NCI-H446 treated with DMSO at 0.1 percent for 48 hours (cell line): ENCODE measurements around the gene COLEC12.

Experiments
- DNase-seq: peaks from one replicate; lab custom pipeline; 2025; lab: John Stamatoyannopoulos, UW

COLEC12 gene

DNA sequence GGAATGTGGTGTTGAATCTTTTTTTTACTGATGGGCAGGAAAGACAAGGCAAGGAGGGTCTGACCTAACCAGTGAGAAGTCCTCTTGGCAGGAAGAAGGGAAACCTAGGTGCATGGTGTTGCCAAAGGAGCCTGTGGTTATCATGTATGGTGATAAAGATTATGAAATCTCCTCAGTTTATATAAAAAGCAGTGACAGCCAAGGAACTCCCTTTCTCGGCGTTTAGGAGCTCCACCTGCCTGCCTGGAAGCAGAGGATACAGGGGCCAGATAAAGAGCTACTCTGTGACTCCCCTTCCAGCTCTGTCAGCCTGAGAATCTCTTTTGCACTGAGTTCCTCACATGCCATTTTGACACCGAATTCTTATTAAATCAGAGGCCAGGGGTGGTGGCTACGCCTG, 26.1 kb downstream of the COLEC12 start:
- no peak for DNase-seq

DNA sequence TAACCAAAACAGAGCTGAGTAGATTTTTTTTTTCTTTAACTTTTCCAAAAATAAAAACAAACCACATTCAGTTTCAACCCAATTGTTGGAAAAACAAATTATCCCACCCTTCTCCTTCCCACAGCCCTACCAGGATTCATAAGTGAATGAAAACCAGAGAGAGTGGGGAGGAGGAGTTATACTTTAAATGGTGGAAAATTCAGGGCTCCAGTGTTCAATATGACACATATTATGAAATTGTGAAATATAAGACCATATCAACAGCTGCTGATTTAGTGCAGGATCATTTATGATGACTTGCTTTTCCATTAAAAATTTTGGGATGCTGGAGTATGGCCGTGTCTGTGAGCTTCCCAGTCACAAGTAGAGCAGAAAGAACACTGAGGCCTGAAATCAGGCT, 26.7 kb downstream of the COLEC12 start:
- DNase-seq: no peak

GRCh38 chr18:471716-472115, 28.8 kb downstream of the COLEC12 start:
- no peak for DNase-seq

GRCh38 chr18:470661-471501, 29.6 kb downstream of the COLEC12 start:
- no peak for DNase-seq

DNA sequence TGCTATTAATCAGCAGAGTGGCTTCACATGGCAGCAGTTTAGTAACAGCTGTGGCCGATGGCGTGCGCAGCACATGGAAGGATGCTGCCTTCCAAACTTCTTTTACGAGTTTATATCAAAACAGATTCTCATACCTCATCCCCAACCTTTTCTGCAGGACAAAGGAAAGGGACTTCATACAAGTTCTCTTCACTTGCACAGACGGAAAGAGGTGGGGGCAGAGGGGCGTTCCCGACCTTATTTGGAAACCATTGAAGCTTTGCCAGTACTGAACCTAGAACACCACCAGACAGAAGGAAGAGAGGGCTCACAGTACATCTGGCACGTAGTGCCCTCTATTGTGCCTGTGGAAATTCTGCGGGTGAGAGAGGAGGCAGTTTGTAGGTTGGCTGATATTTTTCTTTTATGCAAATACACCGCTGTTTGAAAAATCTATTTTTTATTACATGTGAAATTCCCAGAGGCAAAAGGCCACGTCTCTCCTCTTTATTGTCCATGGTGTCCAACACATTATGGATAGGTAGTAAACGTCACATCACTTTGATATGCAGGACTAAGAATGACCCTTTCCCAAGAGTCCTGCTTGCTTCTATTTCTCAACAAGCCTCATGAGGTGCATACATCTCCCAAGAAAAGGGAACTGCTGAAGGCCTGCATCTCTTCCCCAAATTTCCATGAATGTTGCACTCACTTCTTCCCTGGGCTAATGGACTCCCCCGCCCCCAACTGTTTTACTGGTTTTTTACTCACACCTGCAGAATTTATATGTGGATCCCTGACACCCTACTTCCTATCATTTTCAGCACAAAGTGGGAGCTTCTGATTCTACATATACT, 31.3 kb downstream of the COLEC12 start:
- DNase-seq: no peak

- no peak for DNase-seq
Observed at GRCh38 chr18:463827-464541, 36.5 kb downstream of the COLEC12 start.

DNA sequence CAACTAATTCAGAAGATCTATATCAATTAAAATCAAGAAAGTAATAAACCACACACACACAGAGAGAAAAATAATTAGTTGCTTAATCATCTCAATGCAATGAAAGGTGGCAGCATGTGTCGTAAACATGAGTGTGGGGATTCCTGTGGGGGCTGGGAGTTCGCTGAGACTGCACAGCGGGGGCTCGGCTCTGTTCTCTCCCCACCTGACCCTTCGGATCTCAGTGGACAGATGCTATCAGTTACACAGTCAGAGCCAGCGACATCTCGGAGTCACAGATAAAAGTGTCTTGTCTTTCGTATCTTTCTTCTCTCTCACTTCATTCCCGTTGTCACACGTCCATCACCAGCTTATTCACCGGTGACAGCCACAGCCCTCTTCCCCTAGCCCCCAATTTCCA, 37.1 kb downstream of the COLEC12 start:
- DNase-seq: no peak

- no peak for DNase-seq
Observed at GRCh38 chr18:461762-462161, 38.7 kb downstream of the COLEC12 start.

DNA sequence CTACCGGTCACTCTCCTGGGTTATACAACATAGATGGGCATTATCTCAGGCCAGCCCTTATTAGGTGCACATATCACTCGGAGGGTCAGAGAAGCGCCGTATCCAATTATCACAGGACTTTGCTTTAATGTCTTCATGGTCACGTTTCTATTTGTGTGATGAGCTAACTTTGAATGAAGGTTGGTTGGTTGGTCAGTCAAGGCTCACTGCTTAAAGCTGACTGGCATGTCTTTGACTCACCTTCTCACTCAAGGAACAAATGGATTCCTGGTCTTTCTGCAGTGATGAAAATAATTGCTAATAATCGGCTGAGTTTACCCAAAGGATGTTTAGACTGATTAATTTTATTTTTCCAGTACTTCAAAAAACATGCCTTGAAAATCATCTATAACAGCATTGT, 39.7 kb downstream of the COLEC12 start:
- DNase-seq: no peak

DNA sequence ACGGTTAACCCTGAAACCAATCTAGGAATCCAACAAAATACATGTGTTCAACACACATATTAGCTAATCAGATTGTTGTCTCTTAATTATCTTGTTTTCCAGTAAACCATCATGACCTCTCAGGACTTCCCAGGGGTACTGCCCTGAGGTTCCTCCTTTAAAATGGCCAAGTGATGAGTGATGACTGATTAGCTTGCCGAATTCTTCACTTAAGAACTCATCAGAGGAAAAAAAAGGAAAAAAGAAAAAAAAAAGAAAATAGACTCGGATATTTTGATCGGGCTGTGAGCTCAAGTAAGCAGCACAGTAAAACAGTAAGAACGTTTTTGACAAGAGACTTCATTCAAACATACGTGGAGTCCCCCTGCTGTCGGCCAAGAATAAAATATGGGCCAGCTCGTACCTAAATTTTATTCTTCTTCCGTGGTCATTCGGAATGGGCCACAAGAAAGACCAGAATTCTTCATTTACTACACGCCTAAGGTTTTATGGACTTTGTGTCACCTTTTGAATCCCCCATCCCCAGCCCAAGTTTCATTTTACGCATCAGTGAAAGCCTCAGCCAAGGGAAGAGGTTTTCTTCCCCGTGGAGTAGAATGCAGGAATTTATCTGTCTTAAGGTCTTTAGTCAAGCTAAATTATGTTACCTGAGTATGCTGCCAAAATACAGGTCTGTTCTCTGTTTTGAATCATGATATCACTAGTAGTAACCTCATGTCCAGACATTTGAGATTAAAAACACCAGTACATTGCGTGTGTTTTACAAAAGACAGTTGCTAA, 40.5 kb downstream of the COLEC12 start:
- no peak for DNase-seq

- DNase-seq: no peak
Observed at GRCh38 chr18:457521-458412, 42.7 kb downstream of the COLEC12 start.

DNA sequence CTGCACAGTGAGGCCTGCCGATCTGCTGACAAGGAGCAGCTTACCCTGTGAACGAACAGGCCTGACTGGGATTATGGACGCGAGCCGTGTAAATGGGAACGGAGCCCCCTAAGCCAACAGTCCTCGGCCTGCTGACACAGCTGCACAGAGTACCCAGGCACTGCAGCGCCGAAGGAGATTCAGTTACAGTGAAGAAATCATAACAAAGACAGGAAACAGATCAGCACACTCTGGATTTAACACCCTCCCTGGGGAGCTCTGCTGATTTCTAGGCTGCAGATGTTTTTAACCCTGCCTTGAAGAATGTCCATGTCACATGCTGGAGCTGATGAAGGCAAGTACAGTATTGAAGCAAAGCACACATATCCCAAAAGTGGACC, 43.4 kb downstream of the COLEC12 start:
- no peak for DNase-seq

GRCh38 chr18:456361-457139, 44.0 kb downstream of the COLEC12 start:
- DNase-seq: no peak

DNA sequence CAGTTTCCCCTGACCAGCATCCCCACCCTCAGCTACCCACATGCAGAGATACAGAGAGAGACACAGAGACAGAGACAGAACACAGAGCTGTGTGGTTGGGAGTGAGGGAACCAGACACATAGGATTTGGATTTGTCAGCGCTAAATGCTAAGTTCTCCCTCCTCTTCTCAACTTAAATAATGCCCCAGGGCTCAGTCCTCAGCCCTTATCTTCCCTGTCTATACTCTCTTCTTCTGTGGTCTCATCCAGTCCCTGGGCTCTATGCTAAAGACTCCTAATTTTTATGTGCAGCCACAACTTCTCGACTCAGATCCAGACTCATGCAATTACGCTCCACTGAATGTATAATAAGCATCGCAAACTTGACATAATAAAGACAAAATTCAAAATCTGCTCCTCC, 47.1 kb downstream of the COLEC12 start:
- no peak for DNase-seq

DNA sequence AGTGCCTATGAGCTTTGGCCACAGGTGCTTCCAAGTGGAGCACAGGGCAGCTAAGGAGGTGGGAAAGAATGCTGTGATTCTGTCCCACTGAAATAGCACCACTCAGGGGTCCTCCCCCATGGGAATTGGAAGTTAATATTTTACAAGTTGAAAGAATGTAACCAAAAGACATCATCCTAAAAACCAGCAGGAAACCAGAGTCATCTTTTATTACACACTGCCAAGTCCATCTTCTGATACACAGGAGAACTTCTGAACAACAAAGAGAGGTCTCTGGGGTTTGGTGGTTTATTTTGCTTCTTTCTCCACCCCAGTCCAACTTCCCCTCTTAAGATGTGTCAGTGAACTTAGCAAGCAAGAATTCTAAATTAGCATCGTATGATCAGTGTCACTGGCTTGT, 47.7 kb downstream of the COLEC12 start:
- no peak for DNase-seq

DNA sequence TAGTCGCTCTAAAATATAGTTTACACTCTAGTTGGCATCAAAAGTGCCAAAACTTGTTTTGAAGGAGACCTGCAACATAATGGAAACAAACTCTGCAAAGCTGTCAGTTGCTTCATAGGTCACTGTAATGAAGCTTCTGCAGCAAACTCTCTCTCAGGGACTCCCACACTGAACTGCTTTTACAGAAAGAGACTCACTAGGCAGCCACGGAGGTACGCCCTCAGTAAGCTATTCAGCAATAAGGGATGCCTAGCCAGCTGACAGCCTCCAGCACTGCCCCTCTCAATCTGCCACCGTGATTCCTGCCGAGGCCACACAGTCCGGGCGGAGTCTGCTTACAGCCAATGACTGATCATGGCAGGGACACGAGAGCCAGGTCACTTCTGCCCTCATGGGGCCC, 51.1 kb downstream of the COLEC12 start:
- no peak for DNase-seq

DNA sequence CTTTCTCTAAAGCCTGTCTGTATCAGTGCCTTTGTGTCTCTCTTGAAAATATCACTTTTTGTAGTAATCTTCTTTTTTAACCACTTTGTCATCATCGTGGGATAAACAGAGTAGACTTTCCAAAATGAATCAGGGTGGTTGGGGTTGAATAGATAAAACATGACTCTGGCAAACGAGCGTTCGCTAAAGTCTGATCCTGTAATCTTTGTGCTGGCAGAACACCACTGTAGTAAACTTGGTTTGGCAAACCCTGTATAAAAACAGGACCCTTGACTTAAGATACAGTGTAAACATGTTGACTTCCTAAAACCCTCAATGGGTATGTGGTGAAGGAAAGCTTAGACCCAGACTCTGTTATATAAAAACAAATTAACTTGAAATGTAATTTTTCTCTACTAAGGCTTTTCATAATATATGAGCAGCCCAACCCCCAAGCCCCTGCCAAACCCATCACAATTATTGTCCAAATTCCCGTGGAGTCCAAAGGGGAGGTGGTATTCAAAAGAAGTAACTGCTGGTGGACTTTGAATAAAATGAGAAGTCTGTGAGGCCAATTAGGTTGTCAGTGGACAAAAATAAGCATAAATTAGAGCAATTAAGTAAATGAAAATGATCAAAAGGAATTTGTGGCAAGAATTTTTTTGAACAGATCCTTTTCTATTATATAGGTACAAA, 52.2 kb downstream of the COLEC12 start:
- DNase-seq: no peak

DNA sequence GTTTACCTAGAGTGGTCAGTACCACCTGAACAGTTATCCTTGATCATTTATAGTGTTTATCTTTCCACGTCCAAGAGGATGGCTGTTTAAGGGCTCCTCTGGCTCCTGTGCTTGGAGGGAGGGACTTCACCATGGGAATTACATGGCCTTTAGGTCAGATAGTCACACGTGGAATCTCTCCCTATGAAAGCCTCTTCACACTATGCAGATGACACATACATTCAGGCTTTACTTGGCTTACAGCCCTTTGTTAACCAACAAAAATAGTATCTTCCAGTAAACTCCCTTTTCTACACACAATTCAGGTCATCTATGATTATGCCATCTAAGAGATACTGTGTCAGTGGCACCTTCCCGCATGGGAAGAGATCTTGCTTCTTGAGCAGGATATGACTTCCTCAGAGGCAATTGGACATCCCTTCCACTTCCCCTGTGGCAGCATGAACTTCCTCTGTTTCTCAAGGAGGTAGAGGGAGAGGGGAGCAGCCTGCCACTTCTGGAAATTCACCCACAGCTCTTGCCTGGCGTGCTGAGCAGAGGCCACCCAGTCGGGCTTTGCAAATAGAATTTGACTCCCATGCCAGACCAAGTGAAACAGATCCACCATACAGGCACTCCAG, 53.5 kb downstream of the COLEC12 start:
- no peak for DNase-seq

- DNase-seq: no peak
Observed at GRCh38 chr18:445055-445454, 55.4 kb downstream of the COLEC12 start.
